A172 (cell line): ENCODE data around the gene MXRA8. TPM values are rescaled to one million over a fixed set of nuclear protein-coding genes. Genes with fewer than 3 reads are reported as not detected.

Experiments
- DNase-seq: peaks from one replicate; pipeline ENCODE4 v3.0.0-alpha.2; 2015; ENCODE audit warnings: low spot score
- total RNA-seq: library from RNA; depleted of rRNA; stranded (reverse); fragments of >200 nt; shearing (Covaris generic); gene quantifications from 2 replicates; pipeline ENCODE4 v1.2.3, GENCODE V29; 2014

Gene MXRA8
- total RNA-seq, 1 experiment from 2014 or later: 0.24 TPM

DNA sequence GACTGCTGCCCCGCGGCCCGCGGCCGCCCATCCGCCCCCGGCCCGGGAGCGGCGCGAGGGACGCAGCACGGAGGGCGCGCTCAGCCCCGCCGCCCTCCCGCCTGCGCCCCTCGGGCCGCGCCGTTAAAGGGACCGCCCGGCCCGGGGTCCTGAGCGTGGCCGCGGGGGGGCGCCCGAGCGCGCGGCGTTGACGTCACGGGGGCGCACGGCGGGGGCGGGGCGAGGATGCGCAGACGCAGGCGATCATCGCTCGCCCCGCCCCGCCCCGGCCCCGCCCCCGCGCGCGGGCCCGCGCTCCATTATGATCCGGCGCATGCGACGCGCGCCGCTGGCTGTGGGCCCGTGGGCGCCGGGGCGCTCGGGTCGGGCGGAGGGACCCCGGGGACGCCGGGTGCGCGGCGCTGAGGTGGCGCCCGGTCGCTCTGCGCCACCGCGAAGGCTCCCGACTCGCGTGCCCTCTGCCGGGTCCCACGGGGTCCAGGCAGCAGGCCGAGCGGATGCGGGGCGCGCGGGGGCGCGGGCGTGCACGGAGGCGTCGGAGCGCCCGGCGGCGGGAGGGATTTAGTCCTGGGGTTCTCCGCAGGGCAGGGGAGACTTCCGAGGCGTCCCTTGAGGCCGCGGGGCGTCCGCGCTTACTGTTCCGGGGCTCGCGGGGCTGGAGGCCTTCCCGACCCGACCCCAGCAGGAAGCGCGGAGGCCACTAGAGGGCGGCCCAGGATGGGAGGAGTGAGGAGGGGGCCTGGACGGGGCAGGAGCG is 8.9 kb downstream of the MXRA8 start, which contains the start of gene DVL1:
DVL1 (minus strand) TSS at position 163 of the 757 bp plus-strand sequence. CDS start 353 bp downstream, outside the sequence.
- DNase-seq: no peak

DNA sequence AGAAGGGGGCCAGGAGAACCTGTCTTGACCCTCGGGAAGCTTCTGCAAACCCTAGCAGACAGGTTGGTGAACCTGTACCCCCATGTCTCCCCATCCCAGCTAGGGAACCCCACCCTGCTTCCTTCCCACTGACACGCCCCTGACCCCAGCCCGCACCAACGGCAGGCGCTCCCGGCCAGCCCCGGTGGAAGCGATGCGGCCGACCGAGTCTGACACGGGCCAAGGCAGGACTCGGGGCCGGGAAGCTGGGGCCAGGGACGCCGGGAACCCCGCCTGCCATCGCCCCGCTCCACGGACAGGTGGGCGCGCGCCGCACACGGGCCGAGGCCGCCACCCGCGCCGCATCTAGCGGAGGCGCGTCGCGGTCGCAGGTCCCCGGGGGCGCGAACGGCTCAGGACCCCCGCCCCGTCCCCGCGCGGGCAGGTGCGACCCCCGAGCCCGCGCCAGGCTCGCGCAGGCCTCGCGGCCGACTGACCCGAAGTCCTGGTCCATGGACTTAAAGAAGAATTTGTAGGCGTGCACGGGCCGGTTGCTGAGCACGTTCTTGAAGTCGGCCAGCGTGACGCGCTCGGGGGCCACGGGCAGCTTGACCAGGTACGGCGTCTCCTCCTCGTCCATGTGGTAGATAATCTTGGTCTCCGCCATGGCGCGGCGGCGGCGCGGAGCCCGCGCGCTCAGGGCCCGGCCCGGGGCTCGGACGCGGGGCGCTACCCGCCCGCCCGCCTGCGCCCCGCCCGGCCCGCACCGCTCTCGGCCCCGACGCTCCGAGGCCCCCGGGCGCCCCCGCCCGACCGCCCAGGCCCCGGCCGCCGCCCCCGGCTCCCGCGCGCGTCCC is 9.7 kb downstream of the MXRA8 start:
- DNase-seq: no peak

DNA sequence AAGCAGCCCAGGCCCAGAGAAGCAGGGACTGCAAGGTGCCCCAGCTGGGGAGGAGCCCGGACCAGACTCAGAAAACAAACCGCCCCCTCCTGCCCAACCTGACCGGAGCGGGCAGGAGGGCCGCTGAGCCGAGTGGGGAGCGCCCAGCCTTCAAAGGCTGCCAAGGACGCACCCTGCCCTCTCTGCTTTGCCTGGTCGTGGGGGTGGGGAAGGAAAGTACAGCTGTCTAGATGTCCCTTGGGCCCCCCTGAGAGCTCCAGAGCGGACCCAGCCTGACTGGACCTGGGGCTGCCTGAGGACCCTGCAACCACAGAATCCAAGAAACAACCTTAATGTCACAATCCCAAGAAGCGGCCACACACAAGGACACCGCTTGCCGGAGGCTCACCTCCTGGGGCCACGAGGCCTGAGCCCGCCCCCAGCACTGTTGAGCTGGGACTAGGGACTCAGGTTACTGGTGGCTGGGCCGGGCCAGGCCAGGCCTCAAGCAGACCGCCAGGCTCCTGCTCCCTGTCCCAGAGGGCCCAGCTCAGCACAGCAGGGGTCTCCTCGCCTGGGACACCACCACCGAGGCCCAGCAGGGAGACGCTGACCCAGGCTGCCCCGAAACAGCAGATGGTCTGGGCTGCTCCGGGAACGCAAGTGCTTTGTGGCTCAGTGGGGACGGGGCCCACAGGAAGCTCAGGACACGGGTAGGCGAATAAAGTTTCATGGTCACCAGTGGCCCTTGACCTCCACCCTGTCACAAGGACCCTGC is 10.5 kb downstream of the MXRA8 start:
- DNase-seq: no peak

DNA sequence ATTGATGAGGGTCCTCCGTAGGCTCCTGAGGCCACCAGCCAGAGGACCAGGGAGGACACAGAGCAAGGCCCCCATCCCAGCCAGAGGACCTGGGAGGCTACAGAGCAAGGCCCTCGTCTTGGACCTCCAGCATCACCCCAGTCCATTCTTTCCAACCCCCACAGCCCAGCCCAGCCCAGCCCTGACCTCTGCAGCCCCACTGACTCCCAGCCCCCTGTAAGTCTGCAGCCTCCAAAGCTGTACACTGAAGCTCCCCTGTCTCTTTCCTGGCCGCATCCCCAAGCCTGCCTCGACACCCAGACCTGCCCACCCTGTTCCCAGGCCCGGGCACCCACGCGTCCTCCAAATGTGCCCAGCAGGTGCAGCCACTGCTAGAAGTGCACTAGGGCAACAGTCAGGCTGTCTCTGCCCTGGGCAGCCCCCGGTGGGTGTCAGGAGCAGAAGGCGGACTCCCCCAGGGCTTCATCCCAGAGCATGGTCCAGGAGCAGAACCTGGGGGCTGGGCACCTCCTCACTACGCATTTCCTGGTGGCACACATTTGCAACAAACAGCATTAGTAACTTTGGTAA is 11.2 kb downstream of the MXRA8 start:
- DNase-seq: no peak

GRCh38 chr1:1346501-1346890 is 11.9 kb downstream of the MXRA8 start:
- no peak for DNase-seq

DNA sequence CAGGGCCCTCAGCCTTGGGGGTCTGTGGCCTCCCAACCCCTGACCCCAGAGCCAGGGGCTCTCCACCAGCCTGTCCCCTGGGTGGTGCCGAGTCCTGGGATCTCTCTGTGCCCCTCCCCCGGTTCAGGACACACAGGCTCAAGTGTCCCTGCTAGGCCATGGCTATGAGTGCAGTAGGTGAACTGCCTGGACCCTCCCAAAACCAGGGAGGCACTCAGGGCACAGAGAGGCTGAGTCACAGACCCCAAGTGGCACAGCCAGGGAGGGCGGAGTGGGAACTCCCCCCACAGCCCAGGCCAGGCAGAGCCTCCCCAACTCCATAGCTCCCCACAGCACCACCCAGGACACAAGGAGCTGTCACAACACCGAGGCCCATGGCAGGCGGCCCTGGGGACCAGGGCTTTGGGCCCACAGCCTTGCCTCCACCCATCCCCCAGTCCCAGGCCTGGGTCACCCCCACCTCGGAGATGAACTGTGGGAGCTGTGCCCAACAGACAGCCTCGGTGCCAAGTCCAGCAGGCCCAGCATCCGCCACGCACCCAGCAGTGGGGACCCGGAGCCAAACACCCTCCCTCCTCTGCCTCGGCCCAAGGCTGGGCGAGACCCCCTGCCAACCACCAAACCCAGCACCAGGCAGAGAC is 12.4 kb downstream of the MXRA8 start:
- no peak for DNase-seq

GRCh38 chr1:1345384-1345783 is 13.0 kb downstream of the MXRA8 start:
- no peak for DNase-seq

DNA sequence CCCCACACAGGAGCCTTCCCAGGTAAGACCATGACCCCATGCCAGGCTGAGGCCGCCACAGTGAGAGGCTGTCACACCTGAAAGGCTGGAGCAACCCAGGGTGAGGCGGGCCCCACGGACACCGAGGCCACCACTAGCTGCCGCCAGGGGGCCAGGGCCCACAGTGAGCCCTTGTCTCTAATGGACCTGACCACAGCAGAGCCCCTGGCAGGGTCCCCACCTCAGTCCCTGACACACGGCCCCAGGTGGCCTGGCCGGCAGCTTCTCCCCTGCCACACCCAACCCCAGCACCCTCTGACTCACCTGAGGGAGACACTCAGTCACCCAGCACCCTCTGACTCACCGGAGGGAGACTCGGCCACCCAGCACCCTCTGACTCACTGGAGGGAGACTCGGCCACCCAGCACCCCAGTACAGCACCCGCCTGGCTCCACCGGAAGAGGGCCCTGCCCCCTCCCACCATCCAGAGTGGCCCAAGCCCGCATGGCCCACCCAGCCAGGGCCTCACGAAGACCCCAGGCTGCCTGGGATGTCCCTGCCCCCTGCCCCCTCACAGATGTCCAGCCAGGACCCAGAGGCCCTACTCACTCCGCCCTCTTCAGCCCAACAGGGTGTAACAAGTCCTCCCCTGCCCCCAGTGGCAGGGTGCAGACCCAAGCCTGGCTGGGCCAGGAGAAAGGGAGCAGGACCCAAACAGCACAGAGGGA is 13.5 kb downstream of the MXRA8 start:
- DNase-seq: peak; percentile 91

- no peak for DNase-seq
Measured at GRCh38 chr1:1343811-1344421, 14.4 kb downstream of the MXRA8 start.

- no peak for DNase-seq
Measured at GRCh38 chr1:1342584-1343115, 15.7 kb downstream of the MXRA8 start.

GRCh38 chr1:1342061-1342562 is 16.2 kb downstream of the MXRA8 start:
- no peak for DNase-seq

- DNase-seq: no peak
Measured at GRCh38 chr1:1341549-1342021, 16.8 kb downstream of the MXRA8 start.

DNA sequence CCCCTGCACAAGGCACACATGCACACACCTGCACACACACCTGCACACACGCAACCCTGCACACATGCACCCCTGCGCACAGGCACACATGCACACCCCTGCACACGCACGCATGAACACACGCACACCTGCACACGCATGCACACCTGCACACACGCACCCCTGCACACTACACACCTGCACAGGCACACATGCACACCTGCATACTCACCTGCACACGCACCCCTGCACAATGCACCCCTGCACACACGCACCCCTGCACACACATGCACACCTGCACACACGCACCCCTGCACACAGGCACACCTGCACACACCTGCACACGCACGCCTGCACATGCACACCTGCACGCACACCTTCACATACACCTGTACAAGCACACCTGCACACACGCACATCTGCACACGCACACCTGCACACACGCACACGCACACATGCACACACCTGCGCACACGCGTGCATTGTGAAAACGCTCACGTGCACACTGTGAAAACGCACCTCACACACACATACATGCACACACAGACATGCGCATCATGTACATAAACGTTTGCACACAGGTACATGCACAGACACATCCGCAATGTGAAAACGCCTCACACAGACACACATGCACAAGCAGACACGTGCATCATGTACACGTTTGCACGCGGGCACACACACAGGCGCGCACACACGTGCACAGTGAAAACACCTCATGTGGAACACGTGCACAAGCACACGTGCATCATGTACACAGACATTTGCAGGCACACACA is 17.4 kb downstream of the MXRA8 start:
- DNase-seq: no peak

DNA sequence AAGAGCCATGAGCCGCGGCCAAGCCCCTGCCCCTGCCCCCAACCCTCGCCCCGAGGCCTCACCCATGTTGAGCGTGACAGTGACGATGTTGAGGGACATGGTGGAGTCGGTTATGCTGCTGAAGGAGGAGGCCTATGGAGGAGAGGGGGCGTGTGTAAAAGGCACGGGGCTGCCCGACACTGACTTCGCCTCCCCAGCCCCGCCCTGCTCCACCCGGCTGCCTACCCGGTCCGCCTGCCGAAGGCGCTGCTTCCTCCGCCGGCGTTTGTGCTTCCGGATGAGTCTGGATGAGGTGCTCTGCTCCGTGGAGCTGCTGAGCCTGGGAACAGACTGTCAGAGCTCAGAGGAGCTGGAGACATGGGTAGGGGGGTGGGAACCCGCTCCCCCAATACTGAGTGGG is 18.2 kb downstream of the MXRA8 start:
- DNase-seq: no peak

DNA sequence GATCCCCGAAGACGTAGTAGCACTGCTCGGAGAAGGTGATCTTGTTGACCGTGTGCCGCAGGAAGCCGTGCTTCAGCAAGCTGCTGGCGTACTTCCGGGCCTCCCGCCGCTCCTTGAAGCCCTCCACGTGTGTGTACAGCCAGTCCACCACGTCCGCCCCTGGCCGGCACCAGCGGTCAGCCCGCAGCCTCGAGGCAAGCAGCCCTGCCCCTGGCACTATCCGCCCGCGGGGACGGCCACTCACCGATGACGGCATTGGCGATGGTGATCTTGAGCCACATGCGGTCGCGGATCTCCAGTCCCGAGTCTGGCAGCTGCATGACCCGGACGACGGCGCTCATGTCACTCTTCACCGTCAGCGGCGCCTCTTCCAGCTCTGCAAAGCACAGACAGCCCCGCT is 20.1 kb downstream of the MXRA8 start:
- no peak for DNase-seq

DNA sequence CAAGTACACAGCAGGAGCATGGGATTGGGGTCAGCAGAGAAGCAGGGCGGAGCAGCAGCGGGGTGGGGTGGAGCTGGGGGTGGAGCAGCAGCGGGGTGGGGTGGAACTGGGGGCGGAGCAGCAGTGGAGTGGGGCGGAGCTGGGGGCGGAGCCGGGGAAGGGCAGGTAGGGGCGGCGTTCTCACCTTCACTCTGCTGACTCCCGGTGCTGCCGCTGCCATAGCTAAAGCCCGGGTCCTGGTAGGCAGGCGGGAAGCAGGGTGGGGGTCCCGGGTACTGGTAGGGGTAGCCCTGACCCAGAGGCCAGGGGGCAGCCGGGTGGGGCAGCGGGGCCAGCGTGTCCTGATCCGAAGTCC is 20.6 kb downstream of the MXRA8 start:
- DNase-seq: no peak

DNA sequence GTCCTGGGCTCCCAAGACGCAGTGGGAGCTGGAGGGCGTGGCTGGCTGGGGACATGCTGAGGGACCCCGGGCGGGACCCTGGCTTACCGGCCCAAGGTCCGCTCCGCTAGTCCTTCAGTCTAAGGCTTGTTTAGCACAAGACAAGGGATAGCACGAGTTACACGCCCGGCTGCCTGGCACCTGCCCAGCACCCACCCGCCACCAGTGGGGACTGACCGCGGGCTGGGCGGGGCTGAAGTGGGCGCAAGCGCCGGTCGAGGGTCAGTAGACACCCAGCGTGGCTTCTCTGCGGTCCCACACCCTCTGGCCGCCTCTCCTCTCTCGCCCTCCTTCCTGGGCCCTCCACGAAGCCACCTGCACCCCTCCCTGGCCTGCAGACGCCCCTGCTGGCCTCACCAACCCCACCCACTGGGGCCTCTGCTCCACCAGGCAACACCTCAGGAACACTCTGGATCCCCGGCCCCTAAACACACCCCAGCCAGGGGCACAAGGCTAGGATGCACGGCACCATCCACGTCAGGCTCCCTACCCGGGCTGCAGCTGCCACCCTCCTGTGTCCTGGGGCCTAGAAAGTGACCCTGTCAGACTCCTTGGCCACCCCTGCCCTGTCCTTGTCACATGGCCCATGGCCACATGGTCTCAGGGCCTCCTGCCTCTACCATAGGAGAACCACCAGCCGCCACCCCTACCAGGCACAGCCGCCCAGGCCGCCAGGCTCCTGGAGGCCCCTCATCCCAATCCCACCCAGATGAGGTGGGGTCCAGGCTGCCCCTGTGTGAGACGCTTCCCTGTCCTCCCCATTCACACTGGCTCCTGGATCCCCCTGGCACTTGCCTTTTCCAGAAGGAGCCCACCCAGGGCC is 21.2 kb downstream of the MXRA8 start:
- no peak for DNase-seq

- DNase-seq: no peak
Measured at GRCh38 chr1:1336446-1336845, 21.9 kb downstream of the MXRA8 start.
